Peyer's patch (tissue), 4 donors: ENCODE measurements around the gene TECTA.

Source experiments
- CTCF ChIP-seq, 6 experiments: fragments of 450-650 bp in 4 of 6; fragments of 200-600 bp in 2 of 6; sonication (generic) in 1 of 6; IDR thresholded peaks; one replicate each; pipeline ENCODE4 v1.5.1; 2017 to 2019; ENCODE audit warnings: antibody characterized with exemption in 6 of 6, mild to moderate bottlenecking in 3 of 6, moderate library complexity in 1 of 6
- POLR2A ChIP-seq, 2 donors: fragments of 450-650 bp; IDR thresholded peaks; one replicate each; pipeline ENCODE4 v1.5.1; 2017; ENCODE audit warnings: antibody characterized with exemption in 2 of 2, mild to moderate bottlenecking in 2 of 2, moderate library complexity in 2 of 2

GRCh38 chr11:121071846-121072450, 29.1 kb upstream of the TECTA start:
- no peak for TF ChIP-seq CTCF (IDR thresholded peaks at IDR 0.05)
- TF ChIP-seq POLR2A (IDR thresholded peaks at IDR 0.05): no peak
